ENCODE data around the gene SLC43A2. TPM values are rescaled to one million over a fixed set of nuclear protein-coding genes. Genes with fewer than 3 reads are reported as not detected.

SLC43A2 gene
- polyA plus RNA-seq, 2 of the 4 experiments (the other 2 are of a cell fraction): 3.5 to 7.0 TPM

DNA sequence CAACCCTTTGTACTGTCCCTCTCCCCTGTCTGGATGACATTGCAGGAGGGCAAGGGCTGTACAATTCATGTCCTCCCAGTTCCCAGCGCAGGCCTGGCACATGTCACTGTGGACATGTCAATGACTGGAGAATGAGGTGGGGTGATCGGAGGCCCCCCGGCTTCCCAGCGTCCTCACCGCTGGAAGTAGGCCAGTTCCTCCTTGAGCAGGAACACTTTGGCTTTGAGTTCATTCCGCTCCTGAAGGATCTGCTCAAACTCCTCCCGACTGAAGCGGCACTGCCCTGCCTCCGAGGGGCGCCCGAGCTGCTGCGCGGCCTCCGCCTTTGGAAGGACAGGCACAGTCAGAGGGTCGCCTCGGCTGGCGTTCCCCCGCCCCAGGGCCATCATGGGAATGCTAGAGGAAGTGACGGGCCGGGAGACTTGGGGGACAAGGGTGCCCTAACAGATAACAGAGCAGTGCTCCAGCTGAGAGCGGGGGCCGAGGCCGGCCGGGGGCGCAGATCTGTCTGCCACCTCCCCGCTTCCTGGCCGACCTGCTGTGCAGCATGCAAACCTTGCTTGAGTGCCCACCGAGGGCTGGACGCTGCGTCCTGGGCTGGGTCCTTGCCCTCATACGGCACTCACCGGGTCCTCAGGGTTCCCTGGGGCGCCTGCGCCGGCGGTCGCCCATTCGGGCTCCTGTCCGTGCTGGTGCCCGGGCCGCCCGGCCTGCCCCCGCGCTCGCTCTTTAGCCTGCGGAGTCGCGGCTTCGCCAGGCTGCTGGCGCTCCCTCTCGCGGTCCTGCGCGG is 19.7 kb upstream of the SLC43A2 start:
- DNase-seq (ENCODE audit: low read depth in 1 of 2, low spot score in 1 of 2): peak in 1 of 2 experiments; percentile 67
- ChIA-PET CTCF (interaction anchor here (0.5 to 11.7 kb wide), 50 partner anchors 9 to 1928 kb away, joined by 3 to 204 read pairs (median 6); partner anchors contain the start of genes INPP5K, PITPNA, PRPF8 and RTN4RL1), POLR2A (interaction anchor here (0.6 to 3.4 kb wide), 19 partner anchors 10 to 769 kb away, joined by 3 to 43 read pairs (median 7); partner anchors contain the start of genes INPP5K, SLC43A2 and WDR81)
- TF ChIP-seq RNF2 (IDR thresholded peaks at IDR 0.05; ENCODE audit: borderline replicate concordance, low read depth) (peak; percentile 77; the same call in 1 of the 2 replicates), ZSCAN20 (CRISPR knock-in tag; IDR thresholded peaks at IDR 0.05) (no peak), ZNF302 (CRISPR knock-in tag; IDR thresholded peaks at IDR 0.05) (no peak), POLR2A (IDR thresholded peaks at IDR 0.05; ENCODE audit: low read length) (peak; percentile 19; the same call in 1 of the 2 replicates), ZFP36 (IDR thresholded peaks at IDR 0.05; ENCODE audit: borderline replicate concordance, partially characterized antibody) (no peak), HOXA7 (CRISPR knock-in tag; IDR thresholded peaks at IDR 0.05) (no peak), PHF8 (IDR thresholded peaks at IDR 0.05; ENCODE audit: borderline replicate concordance, low read depth) (peak; percentile 29), RFX5 (IDR thresholded peaks at IDR 0.05) (0 out of 2 replicates have a peak, but pooled peaks have one; percentile 24)
- TF ChIP-seq, protein P1, sequence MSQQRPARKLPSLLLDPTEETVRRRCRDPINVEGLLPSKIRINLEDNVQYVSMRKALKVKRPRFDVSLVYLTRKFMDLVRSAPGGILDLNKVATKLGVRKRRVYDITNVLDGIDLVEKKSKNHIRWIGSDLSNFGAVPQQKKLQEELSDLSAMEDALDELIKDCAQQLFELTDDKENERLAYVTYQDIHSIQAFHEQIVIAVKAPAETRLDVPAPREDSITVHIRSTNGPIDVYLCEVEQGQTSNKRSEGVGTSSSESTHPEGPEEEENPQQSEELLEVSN (IDR thresholded peaks at IDR 0.05; ENCODE audit: borderline replicate concordance, low read depth): peak; percentile 30; the same call in 1 of the 2 replicates
- TF ChIP-seq, protein P2, sequence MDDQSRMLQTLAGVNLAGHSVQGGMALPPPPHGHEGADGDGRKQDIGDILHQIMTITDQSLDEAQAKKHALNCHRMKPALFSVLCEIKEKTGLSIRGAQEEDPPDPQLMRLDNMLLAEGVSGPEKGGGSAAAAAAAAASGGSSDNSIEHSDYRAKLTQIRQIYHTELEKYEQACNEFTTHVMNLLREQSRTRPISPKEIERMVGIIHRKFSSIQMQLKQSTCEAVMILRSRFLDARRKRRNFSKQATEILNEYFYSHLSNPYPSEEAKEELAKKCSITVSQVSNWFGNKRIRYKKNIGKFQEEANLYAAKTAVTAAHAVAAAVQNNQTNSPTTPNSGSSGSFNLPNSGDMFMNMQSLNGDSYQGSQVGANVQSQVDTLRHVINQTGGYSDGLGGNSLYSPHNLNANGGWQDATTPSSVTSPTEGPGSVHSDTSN (IDR thresholded peaks at IDR 0.05): 0 out of 2 replicates have a peak, but pooled peaks have one; percentile 46
- no peaks in the 10 kb centered on the region for H3K9me3 ChIP-seq
- peaks cover 38% of the 10 kb centered on the region for H3K4me1 ChIP-seq
- WGBS (ENCODE audit: missing lambda C conversion rate): 9% methylated on average over 24 of the region's 54 CpGs
- peak overlapping the region; percentile 97 for H3K4me2 ChIP-seq
- ATAC-seq: peak; percentile 72 to 82
- peak overlapping the region; percentile 53 for H3K4me3 ChIP-seq
- FAIRE-seq: no peak
- peak overlapping the region; percentile 85 to 89 for H3K27ac ChIP-seq

DNA sequence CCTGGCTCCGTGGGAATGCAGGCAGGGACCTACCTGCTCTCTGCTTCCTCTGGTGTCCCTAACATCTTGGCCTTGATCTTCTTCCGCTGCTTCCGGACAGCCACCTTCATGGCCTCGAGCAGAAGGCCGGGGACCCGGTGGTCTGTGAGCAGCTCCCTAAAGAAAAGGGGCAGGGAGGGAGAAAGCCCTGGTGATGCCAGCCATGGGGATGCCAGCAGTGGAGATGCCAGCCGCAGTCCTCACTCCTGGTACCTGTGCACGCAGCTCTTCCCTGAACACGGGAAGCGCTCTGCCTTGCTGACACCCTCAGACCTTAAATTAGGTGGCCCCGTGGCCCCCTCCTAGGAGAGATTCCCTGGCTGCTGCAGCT is 19.2 kb upstream of the SLC43A2 start:
- TF ChIP-seq, protein P3, sequence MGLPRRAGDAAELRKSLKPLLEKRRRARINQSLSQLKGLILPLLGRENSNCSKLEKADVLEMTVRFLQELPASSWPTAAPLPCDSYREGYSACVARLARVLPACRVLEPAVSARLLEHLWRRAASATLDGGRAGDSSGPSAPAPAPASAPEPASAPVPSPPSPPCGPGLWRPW (IDR thresholded peaks at IDR 0.05): no peak
- TF ChIP-seq CEBPB (IDR thresholded peaks at IDR 0.05) (no peak), RAD21 (conservative IDR thresholded peaks at IDR 0.05 in 1 of 2, IDR thresholded peaks at IDR 0.05 in 1 of 2) (no peak), EP300 (IDR thresholded peaks at IDR 0.05) (no peak), KDM1A (IDR thresholded peaks at IDR 0.05; ENCODE audit: low read depth) (no peak), MYC (IDR thresholded peaks at IDR 0.05; ENCODE audit: borderline replicate concordance, low read length) (no peak), BHLHE40 (IDR thresholded peaks at IDR 0.05; ENCODE audit: low read depth, low read length) (no peak), KDM5A (IDR thresholded peaks at IDR 0.05) (no peak), NR3C1 (IDR thresholded peaks at IDR 0.05) (no peak), HOXA7 (CRISPR knock-in tag; IDR thresholded peaks at IDR 0.05) (no peak), NFE2L2 (conservative IDR thresholded peaks at IDR 0.05; ENCODE audit: low read length) (no peak), EHF (CRISPR knock-in tag; IDR thresholded peaks at IDR 0.05) (no peak), FOXS1 (CRISPR knock-in tag; IDR thresholded peaks at IDR 0.05) (no peak), HOXB5 (CRISPR knock-in tag; IDR thresholded peaks at IDR 0.05) (no peak), POLR2A (IDR thresholded peaks at IDR 0.05; ENCODE audit: low read length) (no peak), SREBF2 (IDR thresholded peaks at IDR 0.05) (no peak), FOSL2 (IDR thresholded peaks at IDR 0.05) (no peak), FOSL2 (CRISPR knock-in tag; IDR thresholded peaks at IDR 0.05) (no peak), NPAS2 (CRISPR knock-in tag; IDR thresholded peaks at IDR 0.05; ENCODE audit: borderline replicate concordance) (no peak)
- TF ChIP-seq, protein P2 (IDR thresholded peaks at IDR 0.05): no peak
- TF ChIP-seq, protein P4, sequence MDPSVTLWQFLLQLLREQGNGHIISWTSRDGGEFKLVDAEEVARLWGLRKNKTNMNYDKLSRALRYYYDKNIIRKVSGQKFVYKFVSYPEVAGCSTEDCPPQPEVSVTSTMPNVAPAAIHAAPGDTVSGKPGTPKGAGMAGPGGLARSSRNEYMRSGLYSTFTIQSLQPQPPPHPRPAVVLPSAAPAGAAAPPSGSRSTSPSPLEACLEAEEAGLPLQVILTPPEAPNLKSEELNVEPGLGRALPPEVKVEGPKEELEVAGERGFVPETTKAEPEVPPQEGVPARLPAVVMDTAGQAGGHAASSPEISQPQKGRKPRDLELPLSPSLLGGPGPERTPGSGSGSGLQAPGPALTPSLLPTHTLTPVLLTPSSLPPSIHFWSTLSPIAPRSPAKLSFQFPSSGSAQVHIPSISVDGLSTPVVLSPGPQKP (IDR thresholded peaks at IDR 0.05; ENCODE audit: low read depth, low read length): no peak
- DNase-seq (ENCODE audit: low read depth in 1 of 2, low spot score in 1 of 2) (no peak), ATAC-seq (no peak), FAIRE-seq (no peak)
- ChIA-PET CTCF (interaction anchor here (0.8 to 11.7 kb wide), 33 partner anchors 8 to 389 kb away, joined by 3 to 204 read pairs (median 10); partner anchors contain the start of genes INPP5K, PITPNA, PRPF8 and RTN4RL1), POLR2A (interaction anchor here (1.5 to 3.4 kb wide), 4 partner anchors 65 to 136 kb away, joined by 6 to 43 read pairs (median 14); no protein-coding TSS in a partner anchor)
- no peak overlapping the region for H3K4me3 ChIP-seq
- 72% methylated on average over 11 of the region's 11 CpGs for WGBS (ENCODE audit: missing lambda C conversion rate)
- peak overlapping the region; percentile 97 for H3K4me2 ChIP-seq
- H3K9me3 ChIP-seq: no peaks in the 10 kb centered on the region
- H3K4me1 ChIP-seq: peaks cover 38% of the 10 kb centered on the region
- peak overlapping the region in 1 of 2 experiments; percentile 89; a peak in 2 of 6 replicates for H3K27ac ChIP-seq
